Caco-2 (cell line): ENCODE data around the gene ASTN2. TPM values are rescaled to one million over a fixed set of nuclear protein-coding genes. Genes with fewer than 3 reads are reported as not detected.

ENCODE experiments used
- BruUV-seq: library from RNA; stranded (reverse); fragments of 400-500 nt; replicated peaks from 2 replicates; lab custom pipeline; 2021; lab: Mats Ljungman, UMichigan
- CTCF ChIA-PET: fragments of 300-600 bp; sonication (Branson Sonifier 250); formaldehyde crosslinking; loops from one replicate; lab custom pipeline; 2022; ENCODE audit warnings: antibody characterized with exemption; lab: Charles Lee
- POLR2A ChIA-PET: fragments of 300-600 bp; sonication (Branson Sonifier 250); formaldehyde crosslinking; loops from one replicate; lab custom pipeline; 2022; ENCODE audit warnings: antibody characterized with exemption; lab: Charles Lee
- DNase-seq, 2 experiments: peaks; one replicate each; pipeline versions ENCODE4 v3.0.0 to v3.0.0-alpha.2; 2020 to 2022
- H3K27me3 ChIP-seq: replicated peaks from 2 replicates; pipeline ENCODE4 v1.6.0; 2011; ENCODE audit warnings: low read length; ENCODE audit not compliant: control insufficient read depth, insufficient read depth
- H3K36me3 ChIP-seq: 2 replicates; pipeline ENCODE4 v1.5.1; 2011; ENCODE audit warnings: low read length; ENCODE audit not compliant: control insufficient read depth, insufficient read depth
- H3K4me1 ChIP-seq: fragments of 250-450 bp; sonication (Bioruptor Pico); 2 replicates; pipeline ENCODE4 v1.5.1; 2020; ENCODE audit warnings: mild to moderate bottlenecking
- H3K4me3 ChIP-seq: 2 replicates; pipeline ENCODE4 v1.5.1; 2011; ENCODE audit warnings: low read depth, mild to moderate bottlenecking, control low read depth, low read length
- H3K9me3 ChIP-seq: fragments of 250-450 bp; sonication (Bioruptor Pico); 2 replicates; pipeline ENCODE4 v1.5.1; 2020; ENCODE audit warnings: mild to moderate bottlenecking, moderate library complexity
- H3K27ac Mint-ChIP-seq: one replicate; pipeline ENCODE4 v1.8.0; 2022; ENCODE audit warnings: mixed read lengths; ENCODE audit not compliant: unreplicated experiment
- H3K27me3 Mint-ChIP-seq: one replicate; pipeline ENCODE4 v1.8.0; 2022; ENCODE audit warnings: mixed read lengths; ENCODE audit not compliant: insufficient read depth, unreplicated experiment
- H3K36me3 Mint-ChIP-seq: one replicate; pipeline ENCODE4 v1.8.0; 2022; ENCODE audit warnings: mild to moderate bottlenecking, mixed read lengths; ENCODE audit not compliant: insufficient read depth, unreplicated experiment
- H3K4me1 Mint-ChIP-seq: one replicate; pipeline ENCODE4 v1.8.0; 2022; ENCODE audit warnings: low read depth, mixed read lengths; ENCODE audit not compliant: unreplicated experiment
- H3K4me3 Mint-ChIP-seq: one replicate; pipeline ENCODE4 v1.8.0; 2022; ENCODE audit warnings: mild to moderate bottlenecking, moderate library complexity, mixed read lengths; ENCODE audit not compliant: unreplicated experiment
- H3K9me3 Mint-ChIP-seq: one replicate; pipeline ENCODE4 v1.8.0; 2022; ENCODE audit warnings: mixed read lengths; ENCODE audit not compliant: unreplicated experiment
- CTCF ChIP-seq, 2 experiments: fragments of 200-600 bp in 1 of 2; IDR thresholded peaks; 1 replicate in 1 of 2; 2 replicates in 1 of 2; pipeline versions ENCODE4 v1.5.1 to v1.8.0; 2011 to 2022; ENCODE audit warnings: antibody characterized with exemption in 1 of 2, control low read depth in 1 of 2, inconsistent platforms in 1 of 2, low read depth in 1 of 2, low read length in 1 of 2, mild to moderate bottlenecking in 1 of 2, moderate library complexity in 1 of 2; ENCODE audit not compliant: insufficient read depth in 1 of 2, severe bottlenecking in 1 of 2, unreplicated experiment in 1 of 2
- intact Hi-C: fragments of 100-400 bp; cut with micrococcal nuclease; formaldehyde crosslinking; loops from one replicate; pipeline ENCODE4 v1.10.0; 2022; ENCODE audit not compliant: unreplicated experiment
- total RNA-seq: library from RNA; stranded (reverse); gene quantifications from 2 replicates; pipeline ENCODE4 v1.2.3, GENCODE V29; 2022

The ASTN2 gene
- total RNA-seq, 1 experiment from 2014 or later: 12.7 TPM

- no peak overlapping the region for H3K27ac Mint-ChIP-seq
- POLR2A ChIA-PET: interaction anchor here (0.6 kb wide), 1 partner anchor 19 kb away, joined by 5 read pairs; no protein-coding TSS in a partner anchor
- H3K4me3 ChIP-seq: no peak overlapping the region
- no peak for DNase-seq
- no peaks in the 10 kb centered on the region for H3K27me3 Mint-ChIP-seq
- no peaks in the 10 kb centered on the region for H3K9me3 ChIP-seq
- CTCF ChIA-PET: no interaction called here
- intact Hi-C loops: no loop called here
- H3K36me3 ChIP-seq: no peaks in the 10 kb centered on the region
- H3K4me1 Mint-ChIP-seq: peaks cover 7% of the 10 kb centered on the region
- H3K4me1 ChIP-seq: peaks cover 7% of the 10 kb centered on the region
- no peaks in the 10 kb centered on the region for H3K9me3 Mint-ChIP-seq
- H3K27me3 ChIP-seq: no peaks in the 10 kb centered on the region
- no peak for TF ChIP-seq CTCF (IDR thresholded peaks at IDR 0.05; ENCODE audit: insufficient read depth in 1 of 2, low read depth in 1 of 2, low read length in 1 of 2, severe bottlenecking in 1 of 2, unreplicated experiment in 1 of 2)
- no TSS peak for BruUV-seq
- H3K36me3 Mint-ChIP-seq: no peaks in the 10 kb centered on the region
- no peak overlapping the region for H3K4me3 Mint-ChIP-seq
These were observed 708.3 kb downstream of the ASTN2 start for GRCh38 chr9:116706310-116707290.

- POLR2A ChIA-PET: interaction anchor here (1.2 kb wide), 1 partner anchor 19 kb away, joined by 6 read pairs; the partner anchor contains the start of gene TRIM32
- CTCF ChIA-PET: no interaction called here
These were observed 709.3 kb downstream of the ASTN2 start for GRCh38 chr9:116705531-116705930.

More at GRCh38 chr9:116705531-116705930, 709.3 kb downstream of the ASTN2 start:
- no peak for TF ChIP-seq CTCF (IDR thresholded peaks at IDR 0.05; ENCODE audit: insufficient read depth in 1 of 2, low read depth in 1 of 2, low read length in 1 of 2, severe bottlenecking in 1 of 2, unreplicated experiment in 1 of 2)
- BruUV-seq: no TSS peak
- Mint-ChIP-seq H3K27ac (no peak overlapping the region), H3K36me3 (no peaks in the 10 kb centered on the region), H3K4me3 (no peak overlapping the region), H3K9me3 (no peaks in the 10 kb centered on the region), H3K27me3 (no peaks in the 10 kb centered on the region), H3K4me1 (peaks cover 7% of the 10 kb centered on the region)
- Histone ChIP-seq H3K27me3 (no peaks in the 10 kb centered on the region), H3K36me3 (no peaks in the 10 kb centered on the region), H3K4me1 (peaks cover 7% of the 10 kb centered on the region), H3K9me3 (no peaks in the 10 kb centered on the region), H3K4me3 (no peak overlapping the region)
- intact Hi-C loops: no loop called here
- no peak for DNase-seq
